ENCODE results near the gene PAK4.
"Not testable (repeated sequence)": the region's sequence is repeated elsewhere in the genome, so short reads cannot be mapped to it uniquely, and the experiment has no call there.

Gene PAK4

DNA sequence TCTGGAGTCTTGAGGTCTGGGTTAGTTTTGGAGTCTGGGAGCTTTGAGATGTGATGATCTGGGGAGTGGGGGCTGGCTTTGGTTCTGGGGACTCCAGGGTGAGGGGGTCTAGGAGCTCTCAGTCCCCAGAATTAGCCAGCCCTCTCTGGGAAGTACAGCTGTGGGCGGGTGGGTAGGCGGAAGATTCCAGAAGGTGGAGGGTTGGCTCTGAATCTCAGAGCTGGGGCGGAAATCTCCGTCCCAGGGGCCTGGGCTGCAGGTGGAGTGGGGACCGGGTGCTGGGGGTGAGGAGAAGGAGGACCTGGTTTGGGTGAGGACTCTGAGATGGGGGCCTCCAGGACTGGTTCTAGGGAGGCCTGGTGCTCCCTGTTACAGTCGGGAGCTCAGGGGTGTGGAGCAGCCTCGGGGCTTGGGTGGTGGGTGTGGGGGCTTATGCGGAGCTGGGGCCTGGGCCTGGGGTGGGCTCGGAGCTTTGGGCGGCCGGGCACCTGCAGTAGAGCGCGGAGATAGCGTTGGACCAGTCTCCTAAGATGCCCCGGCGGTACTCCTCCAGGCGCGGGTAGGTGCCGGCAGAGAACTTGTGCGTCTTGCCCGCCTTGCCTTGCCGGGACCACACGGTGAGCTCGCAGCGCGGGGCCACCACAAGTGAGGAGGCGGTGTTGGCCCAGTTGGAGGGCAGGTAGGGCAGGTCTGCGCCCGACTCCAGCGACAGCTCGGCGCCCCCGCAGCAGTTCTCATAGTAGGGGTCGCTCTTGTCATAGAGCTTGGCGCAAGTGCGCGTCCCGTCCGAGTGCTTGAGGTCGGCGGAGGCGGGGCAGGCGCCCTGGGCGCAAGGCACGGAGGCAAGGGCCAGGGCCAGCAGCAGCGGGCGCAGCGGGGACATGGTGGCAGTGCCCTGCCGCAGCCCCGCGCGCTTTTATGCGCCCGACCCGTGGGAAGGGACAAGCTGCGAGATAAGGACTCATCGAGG, 78.1 kb downstream of the PAK4 start, which contains the start of gene SYCN:
SYCN (minus strand) TSS at position 892 of the 970 bp plus-strand sequence; CDS start at position 883, 9 bp downstream.
- DNase-seq, result no peak

DNA sequence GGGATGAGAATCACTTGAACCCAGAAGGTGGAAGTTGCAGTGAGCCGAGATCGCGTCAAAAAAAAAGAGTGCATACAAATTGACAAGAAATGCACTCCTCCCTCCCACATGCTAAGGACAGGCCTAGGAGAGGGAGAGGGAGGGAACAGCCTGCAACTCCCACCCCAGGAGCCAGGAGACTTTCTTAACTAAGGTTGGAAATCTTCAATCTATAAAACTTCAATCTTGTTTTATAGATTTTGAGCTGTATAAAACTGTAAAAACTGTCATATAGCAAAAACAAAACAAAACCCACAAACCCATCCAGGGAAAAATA, 79.8 kb downstream of the PAK4 start:
- no peak for DNase-seq

DNA sequence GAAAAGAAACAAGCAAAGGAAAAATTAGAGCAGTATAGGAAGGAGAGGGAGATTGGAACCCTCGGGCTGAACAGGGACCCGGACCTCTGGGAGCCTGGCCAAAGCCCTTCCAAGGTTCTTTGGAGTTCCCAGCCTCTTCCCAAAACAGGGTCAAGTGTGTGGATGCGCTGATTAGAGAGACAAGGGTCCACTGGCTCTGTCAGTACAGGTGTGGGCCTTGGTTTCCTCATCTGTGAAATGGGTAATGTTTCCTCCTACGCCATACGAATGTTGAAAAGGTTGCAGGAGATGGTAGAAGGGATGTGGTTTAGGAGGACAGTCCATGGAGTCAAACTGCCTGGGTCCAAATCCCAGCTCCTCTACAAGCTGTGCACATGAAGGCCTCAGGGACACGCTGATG, 80.5 kb downstream of the PAK4 start:
- no peak for DNase-seq

DNA sequence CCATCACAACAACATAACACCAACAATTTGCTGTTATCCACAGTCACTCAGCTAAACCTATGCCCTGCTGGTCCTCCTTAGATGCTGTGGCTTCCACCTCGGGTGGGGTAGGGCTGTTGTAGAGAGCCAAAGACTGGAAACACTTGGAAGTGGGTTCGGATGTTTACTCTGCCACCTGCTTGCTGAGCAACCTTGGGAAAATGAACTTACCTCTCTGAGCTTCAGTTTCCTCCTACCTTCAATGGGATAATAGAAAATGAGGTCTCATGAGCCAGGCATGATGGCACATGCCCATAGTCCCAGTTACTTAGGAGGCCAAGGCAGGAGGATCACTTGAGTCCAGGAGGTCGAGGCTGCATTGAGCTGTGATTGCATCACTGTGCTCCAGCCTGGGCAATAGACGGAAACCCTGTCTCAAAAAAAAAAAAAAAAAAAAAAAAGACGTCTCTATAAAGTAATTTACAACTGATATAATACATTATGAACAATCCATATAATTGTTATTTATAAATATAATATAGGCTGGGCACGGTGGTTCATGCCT, 81.8 kb downstream of the PAK4 start:
- DNase-seq, result no peak

DNA sequence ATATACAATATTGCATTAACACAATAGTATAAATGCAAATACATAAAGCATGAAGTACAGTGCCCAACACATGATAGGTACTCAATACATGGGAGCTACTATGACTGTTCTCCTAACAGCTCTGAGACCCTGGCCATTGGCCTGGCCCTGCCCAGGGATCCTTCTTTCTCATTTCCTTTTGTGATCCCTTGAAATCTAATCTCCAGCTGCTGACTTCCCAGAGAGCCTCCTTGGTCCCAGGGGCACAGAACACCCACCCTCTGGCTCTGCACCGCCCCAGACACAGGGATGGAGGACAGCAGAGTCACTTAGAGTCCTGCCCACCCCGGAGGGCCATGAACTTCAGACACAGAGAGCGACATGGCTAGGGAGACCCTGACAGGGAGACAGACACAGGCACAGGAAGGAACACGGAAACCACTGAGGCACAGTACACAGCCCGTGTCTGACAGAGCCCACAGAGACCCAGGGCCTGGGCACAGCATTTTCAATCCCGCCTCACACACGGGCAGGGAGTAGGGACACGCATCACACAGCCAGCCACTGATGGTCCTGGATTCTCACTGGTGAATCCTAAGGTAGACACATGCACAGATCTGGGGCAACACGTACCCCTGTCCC, 82.7 kb downstream of the PAK4 start:
- no peak for DNase-seq

DNA sequence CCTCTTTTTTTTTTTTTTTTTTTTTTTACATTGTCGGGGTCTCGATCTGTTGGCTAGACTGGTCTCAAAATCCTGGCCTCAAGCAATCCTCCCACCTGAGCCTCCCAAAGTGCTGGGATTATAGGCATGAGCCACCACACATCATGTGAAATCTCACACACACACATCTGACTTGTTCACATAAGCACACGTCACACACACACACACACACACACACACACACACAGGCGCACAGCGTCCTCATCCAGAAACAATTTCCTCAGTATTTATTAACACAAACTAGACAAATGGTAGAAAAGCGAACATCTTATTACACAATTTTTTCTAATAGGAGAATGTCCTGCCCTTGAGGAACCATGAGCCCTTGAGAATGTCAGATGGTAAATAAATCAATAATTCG, 83.6 kb downstream of the PAK4 start:
- no peak for DNase-seq

DNA sequence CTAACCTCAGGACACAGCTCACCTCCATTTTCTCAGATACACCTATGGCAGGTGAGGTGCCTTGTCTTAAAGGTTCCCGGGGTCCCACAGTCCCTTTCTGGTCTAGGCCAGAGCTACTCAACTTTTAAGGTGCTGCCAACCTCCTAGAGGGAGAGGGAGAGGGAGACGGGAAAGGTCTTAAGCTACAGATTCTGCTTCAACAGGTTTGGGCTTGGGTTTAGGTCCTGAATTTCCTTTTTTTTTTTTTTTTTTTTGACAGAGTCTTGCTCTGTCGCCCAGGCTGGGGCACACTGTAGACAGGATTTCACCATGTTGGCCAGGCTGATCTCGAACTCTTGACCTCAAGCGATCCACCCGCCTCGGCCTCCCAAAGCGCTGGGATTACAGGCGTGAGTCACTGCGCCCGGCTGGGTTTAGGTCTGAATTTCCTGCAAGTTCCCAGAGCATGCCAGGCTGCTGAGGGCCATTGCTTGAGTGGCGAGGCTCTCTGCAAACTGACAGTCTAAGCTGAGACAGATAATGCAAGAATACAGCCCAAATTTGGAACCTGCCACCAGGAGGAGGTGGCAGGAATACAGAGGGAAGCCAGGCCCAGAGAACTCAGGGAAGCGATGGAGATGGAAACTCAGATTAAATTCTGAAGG, 86.3 kb downstream of the PAK4 start:
- DNase-seq, result no peak

DNA sequence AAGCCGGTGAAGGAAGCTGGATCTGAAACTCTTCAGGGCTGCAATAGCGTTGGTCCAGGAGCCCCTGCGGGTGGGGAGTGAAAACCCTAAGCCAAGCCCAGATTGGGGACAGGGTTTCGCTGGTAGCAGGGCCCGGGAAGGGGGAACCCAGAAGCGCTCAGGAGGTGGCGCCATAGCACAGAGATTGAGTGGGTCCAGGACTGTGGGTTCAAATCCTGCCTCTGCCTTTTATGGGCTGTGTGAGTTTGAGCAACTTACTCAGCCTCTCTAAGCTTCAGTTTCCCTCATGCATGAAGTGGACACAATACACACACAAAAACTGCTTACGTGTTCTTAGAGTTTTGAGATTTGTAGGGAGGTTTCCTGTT, 86.8 kb downstream of the PAK4 start:
- DNase-seq, result no peak

DNA sequence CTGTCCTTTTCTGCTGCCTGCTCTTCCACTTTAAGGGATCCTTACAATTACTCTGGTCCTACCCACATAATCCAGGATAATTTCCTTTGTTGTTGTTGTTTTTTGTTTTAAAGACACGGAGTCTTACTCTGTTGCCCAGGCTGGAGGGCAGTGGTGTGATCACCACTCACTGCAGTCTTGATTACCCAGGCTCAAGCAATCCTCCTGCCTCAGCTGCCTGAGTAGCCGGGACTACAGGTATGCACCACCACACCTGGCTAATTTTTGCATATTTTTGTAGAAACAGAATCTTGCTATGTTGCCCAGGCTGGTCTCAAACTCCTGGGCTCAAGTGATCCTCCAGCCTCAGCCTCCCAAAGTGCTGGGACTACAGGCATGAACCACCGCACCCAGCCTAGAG, 89.7 kb downstream of the PAK4 start:
- not testable (repeated sequence) for DNase-seq

DNA sequence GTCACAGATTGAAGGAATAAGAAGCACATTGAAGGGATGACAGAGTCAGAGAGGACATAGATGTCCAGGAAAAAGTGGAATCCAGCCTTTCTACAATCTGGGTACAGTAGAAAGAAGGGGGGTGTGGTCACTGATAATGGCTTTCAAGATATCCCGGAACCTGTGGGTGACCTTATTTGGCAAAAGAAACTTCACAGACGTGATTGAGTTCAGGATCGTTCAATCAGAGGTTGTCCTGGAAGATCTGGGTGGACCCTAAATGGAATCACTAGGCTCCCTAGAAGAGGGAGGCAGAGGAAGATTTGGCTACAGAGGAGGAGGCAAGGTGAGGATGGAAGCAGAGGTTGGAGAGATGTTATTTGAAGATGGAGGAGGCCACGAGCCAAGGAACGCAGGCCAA, 91.5 kb downstream of the PAK4 start:
- DNase-seq, result no peak

DNA sequence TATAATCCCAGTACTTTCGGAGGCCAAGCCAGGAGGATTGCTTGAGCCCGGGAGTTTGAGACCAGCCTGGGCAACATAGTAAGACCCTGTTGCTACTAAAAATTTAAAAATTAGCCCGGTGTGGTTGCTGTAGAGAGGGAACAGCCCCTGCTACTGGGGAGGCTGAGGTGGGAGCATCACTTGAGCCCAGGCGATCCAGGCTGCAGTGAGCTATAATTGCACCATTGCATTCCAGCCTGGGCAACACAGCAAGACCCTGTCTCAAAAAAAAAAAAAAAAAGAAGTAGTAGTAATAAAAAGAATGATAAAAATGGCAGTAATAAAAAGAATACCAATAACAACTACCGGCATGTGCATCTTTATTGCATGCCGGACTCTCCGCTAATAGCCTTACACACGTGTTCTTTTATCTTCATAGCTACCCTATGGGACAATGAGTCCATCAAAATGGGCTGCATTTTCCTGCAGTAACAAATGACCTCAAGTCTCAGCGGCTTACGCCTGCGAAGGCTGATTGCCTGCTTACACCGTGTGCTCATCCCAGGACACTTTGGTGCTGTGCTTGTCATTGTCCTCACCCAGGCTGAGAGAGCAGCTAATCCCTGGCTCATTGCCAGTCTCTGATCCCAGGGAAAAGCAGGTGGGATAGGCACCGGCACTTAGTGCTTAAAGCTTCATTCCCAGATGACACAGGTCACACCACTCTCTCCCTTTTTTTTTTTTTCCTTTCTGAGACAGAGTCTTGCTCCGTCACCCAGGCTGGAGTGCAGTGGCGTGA, 92.8 kb downstream of the PAK4 start:
- no peak for DNase-seq

DNA sequence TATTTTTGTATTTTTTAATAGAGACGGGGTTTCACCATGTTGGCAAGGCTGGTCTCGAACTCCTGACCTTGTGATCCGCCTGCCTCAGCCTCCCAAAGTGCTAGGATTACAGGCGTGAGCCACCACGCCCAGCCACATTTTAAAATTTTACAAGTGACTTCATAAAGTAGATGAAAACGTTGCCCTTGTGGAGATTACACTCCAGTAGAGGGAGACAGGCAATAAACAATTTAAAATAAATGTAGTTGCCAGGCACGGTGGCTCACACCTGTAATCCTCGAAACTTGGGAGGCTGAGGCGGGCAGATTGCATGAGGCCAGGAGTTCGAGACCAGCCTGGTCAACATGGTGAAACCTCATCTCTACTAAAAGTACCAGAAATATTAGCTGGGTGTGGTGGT, 93.5 kb downstream of the PAK4 start:
- not testable (repeated sequence) for DNase-seq

DNA sequence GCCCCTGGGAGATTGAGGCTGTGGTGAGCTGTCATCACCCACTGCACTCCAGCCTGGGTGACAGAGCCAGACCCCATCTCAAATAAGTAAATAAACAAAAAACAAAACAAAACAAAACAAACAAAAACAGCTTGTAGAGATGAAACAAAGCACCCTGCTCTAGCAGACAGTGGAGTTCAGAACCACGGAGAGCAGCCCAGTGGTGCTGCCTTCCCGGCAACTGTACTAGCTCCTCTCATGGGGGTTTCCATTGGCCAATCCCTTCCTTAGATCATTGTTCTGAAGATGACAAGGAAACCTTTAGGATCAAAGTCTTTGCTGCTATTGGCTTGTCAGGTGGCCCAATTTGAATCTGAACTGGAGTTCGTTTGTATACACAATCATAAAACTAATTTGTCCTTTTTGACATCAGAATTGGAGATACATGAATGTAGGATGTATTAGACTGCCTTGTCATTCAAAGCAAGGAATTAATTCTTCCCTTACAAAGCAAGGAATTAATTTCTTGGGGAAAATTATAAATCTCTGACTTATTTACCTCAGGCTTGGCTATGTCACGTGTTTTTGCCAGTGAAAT, 98.2 kb downstream of the PAK4 start:
- no peak for DNase-seq

DNA sequence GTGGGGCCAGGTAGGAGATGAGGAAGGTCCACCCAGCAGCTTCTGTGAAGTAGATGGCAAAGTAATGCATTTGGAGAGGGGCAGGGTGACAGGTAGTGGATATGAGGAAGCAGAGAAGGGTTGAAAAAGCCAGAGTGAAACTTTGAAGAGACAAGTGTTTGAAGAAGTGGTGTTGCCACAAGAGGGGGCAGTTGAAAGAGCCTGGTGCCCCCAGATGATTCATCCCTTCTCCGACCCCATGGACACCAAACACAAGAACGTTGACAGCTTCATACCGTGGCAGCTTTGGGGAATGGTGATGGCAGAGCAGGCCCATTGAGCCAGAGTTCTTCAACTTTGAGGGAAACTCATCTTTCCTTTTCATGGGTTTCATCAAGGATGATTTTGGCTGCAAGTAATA, 99.3 kb downstream of the PAK4 start:
- no peak for DNase-seq

Data from amygdala (tissue), 56 donors.